Tracheal epithelial cell (primary cell): Measurements from ENCODE around the gene FARS2. TPM values are rescaled to one million over a fixed set of nuclear protein-coding genes. Genes with fewer than 3 reads are reported as not detected.

Experiments
- total RNA-seq: library from RNA; depleted of rRNA; stranded (reverse); fragments of >200 nt; gene quantifications from 2 replicates; pipeline ENCODE4 v1.2.1, GENCODE V29; 2014

Gene FARS2
- 24.1 and 24.3 TPM in 2 replicates for total RNA-seq

DNA sequence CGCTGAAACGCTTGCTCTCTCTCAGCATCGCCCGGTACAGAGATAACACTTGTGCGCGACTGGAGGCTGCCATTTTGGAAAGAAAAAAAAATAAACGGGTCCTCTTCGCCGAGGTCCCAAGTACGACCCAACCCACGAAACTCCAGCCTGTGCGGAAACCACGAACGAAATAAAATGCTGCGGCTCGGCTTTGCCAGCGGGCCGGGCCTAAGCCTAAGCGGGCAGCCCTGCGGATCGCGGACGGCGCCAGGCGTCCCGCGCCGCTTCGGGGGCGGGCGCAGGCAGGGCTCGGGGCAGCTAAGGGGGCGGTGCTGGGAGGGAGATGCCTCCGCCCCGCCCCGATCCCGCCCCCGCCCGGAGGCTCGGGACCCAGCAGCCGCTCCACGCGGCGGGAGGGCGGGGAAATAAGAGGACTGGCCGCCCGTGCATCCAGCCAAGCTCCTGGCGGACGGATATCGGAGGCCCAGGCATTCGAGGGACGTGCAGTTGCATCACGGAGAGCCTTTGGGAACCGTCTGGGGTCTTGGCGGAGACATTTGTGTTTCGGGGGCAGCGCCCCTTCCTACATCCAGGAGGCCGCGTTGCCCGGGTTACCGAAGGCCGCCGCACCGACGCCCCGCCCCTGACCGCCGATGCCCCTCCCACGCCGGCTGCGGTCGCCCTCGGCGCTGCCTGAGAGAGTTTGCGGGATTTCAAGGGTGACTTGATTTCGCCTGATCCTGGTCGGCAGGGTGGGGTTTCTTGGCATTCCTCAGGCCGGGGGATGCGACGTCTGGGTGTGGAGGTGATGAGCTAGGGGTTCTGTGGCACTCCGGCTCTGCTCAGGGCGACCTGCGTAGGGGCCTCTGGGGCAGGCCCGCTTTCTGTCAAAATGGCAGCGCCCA, at the start of gene FARS2, which contains the start of gene LYRM4:
Gene FARS2, plus strand, starts transcription at position 853 of the 884 bp plus-strand sequence.
Gene LYRM4, minus strand, starts transcription at position 290 of the 884 bp plus-strand sequence. Its CDS starts 217 bp downstream, at position 73.

Other genes with a start within 250 kb of the FARS2 start
- 3.2 and 3.4 TPM in 2 replicates for gene PPP1R3G, start 176.2 kb upstream of the FARS2 start, total RNA-seq
- 17.9 and 26.5 TPM in 2 replicates for gene LYRM4, start 563 bp upstream of the FARS2 start, total RNA-seq